ENCODE data around the gene PRKD1.
A peak's percentile ranks its signal among the peaks of the same experiment; 100 is the strongest.

PRKD1 gene

DNA sequence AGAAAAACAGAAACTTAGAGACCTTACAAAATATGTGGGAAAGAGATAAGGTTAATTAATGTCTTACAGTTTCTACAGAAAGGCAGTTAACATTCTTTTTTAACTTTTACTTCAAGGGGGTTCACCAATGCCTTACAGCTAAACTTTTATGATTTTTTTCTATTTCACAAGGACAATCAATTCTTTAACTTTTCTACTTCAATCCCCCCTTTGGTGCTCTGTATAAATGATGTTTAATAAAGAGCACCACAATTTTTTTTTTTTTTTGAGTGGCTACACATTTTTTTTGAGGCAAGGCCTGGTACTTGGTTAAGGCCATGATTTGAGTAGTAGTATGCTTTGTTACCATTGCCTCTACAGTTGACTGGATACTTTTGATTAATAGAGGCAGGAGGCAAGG is 279.6 kb downstream of the PRKD1 start:
- H3K4me3 ChIP-seq (ENCODE audit: low read depth, low read length): no peak overlapping the region
- no peak for DNase-seq (ENCODE audit: low read depth)
- TF ChIP-seq, protein P1, sequence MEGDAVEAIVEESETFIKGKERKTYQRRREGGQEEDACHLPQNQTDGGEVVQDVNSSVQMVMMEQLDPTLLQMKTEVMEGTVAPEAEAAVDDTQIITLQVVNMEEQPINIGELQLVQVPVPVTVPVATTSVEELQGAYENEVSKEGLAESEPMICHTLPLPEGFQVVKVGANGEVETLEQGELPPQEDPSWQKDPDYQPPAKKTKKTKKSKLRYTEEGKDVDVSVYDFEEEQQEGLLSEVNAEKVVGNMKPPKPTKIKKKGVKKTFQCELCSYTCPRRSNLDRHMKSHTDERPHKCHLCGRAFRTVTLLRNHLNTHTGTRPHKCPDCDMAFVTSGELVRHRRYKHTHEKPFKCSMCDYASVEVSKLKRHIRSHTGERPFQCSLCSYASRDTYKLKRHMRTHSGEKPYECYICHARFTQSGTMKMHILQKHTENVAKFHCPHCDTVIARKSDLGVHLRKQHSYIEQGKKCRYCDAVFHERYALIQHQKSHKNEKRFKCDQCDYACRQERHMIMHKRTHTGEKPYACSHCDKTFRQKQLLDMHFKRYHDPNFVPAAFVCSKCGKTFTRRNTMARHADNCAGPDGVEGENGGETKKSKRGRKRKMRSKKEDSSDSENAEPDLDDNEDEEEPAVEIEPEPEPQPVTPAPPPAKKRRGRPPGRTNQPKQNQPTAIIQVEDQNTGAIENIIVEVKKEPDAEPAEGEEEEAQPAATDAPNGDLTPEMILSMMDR (conservative IDR thresholded peaks at IDR 0.05; ENCODE audit: low read depth, low read length): no peak

DNA sequence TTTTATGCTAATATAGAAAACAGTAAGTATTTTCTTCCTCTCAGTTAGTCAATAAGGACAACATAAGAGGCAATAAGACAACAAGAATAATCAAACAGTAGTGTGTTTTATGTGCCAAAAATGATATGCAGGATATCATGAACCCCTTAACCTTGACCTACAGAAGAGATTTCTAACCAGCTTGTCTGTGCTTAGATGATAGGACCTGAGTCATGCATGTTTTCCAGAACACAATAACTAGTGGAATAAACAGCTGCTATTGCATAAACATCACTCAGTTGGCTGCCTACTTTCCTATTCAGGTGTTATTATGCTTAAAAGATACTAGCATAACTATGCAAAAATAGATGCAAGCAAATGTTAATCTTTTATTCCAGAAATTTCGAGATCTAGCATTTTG is 282.5 kb downstream of the PRKD1 start:
- H3K4me3 ChIP-seq (ENCODE audit: low read depth, low read length): no peak overlapping the region
- TF ChIP-seq, protein P1 (conservative IDR thresholded peaks at IDR 0.05; ENCODE audit: low read depth, low read length): no peak
- DNase-seq (ENCODE audit: low read depth): no peak

DNA sequence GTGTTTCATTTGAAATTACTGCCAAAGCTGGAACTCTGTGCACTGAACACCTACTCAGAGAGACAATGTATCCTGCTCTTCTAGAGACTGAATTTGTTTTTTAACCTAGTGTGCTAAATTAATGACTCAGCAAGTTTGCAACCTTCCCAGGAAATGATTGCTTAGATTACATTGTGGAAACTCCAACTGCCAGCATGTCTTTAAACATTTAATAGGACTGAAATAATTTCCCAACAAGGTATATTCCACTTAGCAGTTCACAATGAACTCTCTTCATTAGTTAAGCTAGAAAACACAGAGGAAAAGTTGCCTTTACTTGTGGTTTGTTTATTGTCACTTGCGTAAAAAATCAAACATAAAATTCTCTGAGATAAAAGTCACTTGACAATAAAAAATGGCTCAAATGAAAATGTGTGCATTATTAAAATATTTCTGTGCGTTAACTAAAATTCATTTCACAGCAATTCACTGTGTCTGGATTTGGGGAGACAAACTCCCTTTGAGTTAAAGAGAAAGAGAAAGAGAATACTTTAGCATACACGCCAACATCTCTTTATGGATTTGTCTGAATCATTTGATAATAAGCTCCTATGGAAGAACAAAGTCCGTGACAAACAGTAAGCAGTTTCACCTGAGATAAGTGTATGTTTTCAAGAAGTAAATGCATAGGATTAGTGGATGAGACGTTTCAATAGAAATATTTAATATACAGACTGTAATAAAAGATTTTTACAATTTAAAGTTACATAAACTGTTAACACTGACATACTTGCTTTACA is 284.0 kb downstream of the PRKD1 start:
- no peak overlapping the region for H3K4me3 ChIP-seq (ENCODE audit: low read depth, low read length)
- peak; percentile 81 for DNase-seq (ENCODE audit: low read depth)
- TF ChIP-seq, protein P1 (conservative IDR thresholded peaks at IDR 0.05; ENCODE audit: low read depth, low read length): no peak

DNA sequence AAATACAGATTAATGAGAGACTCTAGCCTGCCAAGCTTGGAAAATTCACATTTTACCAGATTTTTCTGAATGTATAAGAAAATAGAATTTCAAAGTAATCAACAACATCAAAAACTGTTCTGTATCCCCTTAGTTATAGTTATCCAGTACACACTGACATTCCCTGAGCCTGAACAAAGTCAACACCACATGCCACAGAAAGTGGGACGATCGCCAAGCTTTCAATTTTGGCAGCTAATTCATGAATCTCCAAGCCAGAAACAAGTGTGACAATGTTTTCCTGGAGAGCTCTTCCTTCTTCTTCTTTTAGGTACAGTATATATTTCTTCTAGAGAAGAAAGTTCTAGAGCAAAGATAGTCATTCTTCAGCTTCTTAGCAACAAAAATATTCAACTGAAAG is 290.2 kb downstream of the PRKD1 start:
- TF ChIP-seq, protein P1 (conservative IDR thresholded peaks at IDR 0.05; ENCODE audit: low read depth, low read length): no peak
- DNase-seq (ENCODE audit: low read depth): peak; percentile 90
- no peak overlapping the region for H3K4me3 ChIP-seq (ENCODE audit: low read depth, low read length)

DNA sequence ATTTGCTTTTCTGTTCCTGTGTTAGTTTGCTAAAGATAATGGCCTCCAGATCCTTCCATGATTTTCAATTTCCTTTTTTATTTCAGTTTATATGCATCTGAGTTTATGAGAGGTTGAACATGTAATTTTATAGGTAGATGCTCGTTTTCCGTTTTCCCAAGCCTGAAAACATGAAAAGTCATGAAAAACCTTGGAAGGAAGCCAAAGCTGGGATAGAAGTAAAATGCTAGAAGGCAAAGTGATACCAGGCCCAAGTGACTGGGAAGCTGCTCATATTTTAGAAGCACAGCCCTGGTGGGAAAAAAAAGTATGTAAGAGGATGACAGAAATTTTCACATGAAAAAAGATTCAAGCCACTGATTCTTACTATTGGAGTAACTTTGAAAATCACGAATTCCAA is 290.8 kb downstream of the PRKD1 start:
- TF ChIP-seq, protein P1 (conservative IDR thresholded peaks at IDR 0.05; ENCODE audit: low read depth, low read length): no peak
- H3K4me3 ChIP-seq (ENCODE audit: low read depth, low read length): no peak overlapping the region
- no peak for DNase-seq (ENCODE audit: low read depth)

DNA sequence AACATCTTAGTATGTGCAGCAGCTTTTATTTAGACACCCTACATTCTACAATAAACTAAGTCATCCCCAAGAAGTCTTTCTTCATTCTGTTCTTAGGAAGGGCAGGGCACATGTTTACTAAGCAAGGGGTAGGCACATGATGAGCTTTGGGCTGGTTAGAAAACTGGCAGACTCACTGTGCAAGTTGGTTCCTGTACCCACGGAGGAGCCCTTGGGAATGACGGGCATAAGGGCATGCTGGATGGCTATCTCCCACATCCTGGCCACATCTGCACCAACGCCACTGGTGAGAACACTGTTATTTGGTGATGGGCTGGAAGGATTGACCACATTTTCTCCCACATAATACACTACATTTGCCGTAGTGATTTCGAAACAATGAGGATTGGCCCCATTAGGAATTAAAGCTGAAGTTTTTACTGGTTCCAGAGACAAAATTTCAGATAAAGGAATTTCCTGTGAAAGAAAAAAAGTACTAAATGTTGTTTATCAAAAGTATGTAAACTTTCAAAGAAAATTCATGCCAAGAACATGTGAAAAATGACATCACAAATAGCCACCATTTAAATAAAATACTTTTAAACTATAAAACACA is 297.0 kb downstream of the PRKD1 start:
- DNase-seq (ENCODE audit: low read depth): no peak
- TF ChIP-seq, protein P1 (conservative IDR thresholded peaks at IDR 0.05; ENCODE audit: low read depth, low read length): no peak

GRCh38 chr14:29629839-29630238 is 297.8 kb downstream of the PRKD1 start:
- TF ChIP-seq, protein P1 (conservative IDR thresholded peaks at IDR 0.05; ENCODE audit: low read depth, low read length): no peak
- no peak for DNase-seq (ENCODE audit: low read depth)
- no peak overlapping the region for H3K4me3 ChIP-seq (ENCODE audit: low read depth, low read length)

More for the DNA sequence above, 297.0 kb downstream of the PRKD1 start:
- H3K4me3 ChIP-seq (ENCODE audit: low read depth, low read length): no peak overlapping the region
